Measurements from ENCODE around the gene FAM222A.

DNA sequence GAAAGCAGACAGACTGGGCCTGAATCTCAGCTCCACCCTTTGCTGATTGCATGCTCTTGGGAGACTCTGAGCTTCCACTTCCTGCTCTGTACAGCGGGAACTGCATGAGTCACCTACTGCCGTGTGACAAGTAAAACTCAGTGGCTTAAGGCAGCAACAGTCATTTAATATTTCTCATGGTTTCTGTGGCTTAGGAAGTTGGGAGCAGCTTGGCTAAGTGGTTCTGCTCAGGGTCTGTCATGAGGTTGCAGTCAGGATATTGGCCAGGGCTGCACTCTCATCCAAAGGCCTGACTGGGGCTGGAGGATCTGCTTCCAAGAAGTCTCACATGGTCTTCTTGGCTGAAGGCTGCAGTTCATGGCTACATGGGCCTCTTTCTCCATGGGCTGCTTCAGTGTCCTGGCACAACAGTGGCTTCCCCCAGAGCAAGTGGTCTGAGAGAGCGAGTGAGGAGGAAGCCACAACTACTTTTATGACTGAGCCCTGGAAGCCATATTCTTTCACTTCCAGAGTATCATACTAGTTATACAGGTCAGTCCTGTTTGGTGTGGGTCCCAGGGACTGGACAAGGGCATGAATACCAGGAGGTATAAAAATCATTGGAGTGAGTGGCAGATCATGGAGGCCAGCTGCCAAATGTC, 49.7 kb downstream of the FAM222A start:
- TF ChIP-seq CTCF (IDR thresholded peaks at IDR 0.05) = no peak
- TF ChIP-seq POLR2A (IDR thresholded peaks at IDR 0.05) = no peak

Measured in uterus (tissue), 2 donors.